Activated T-cell treated with anti-CD3 and anti-CD28 coated beads, Interleukin-2, amount 50 U/mL, for 24 hours (primary cell): ENCODE data around the gene RNF214.
"Not testable (repeated sequence)": the region's sequence is repeated elsewhere in the genome, so short reads cannot be mapped to it uniquely, and the experiment has no call there.

Experiments
- DNase-seq: peaks from one replicate; pipeline ENCODE4 v3.0.0-alpha.2; 2020
- H3K27ac Mint-ChIP-seq: 2 replicates; pipeline ENCODE4 v1.8.0; 2020; ENCODE audit warnings: mild to moderate bottlenecking, mixed read lengths
- H3K27me3 Mint-ChIP-seq: 2 replicates; pipeline ENCODE4 v1.8.0; 2020; ENCODE audit warnings: mixed read lengths
- H3K36me3 Mint-ChIP-seq: 2 replicates; pipeline ENCODE4 v1.8.0; 2020; ENCODE audit warnings: low read depth, mixed read lengths
- H3K4me1 Mint-ChIP-seq: 2 replicates; pipeline ENCODE4 v1.8.0; 2020; ENCODE audit warnings: low read depth, mixed read lengths
- H3K4me3 Mint-ChIP-seq: 2 replicates; pipeline ENCODE4 v1.8.0; 2020; ENCODE audit warnings: mild to moderate bottlenecking, moderate library complexity, mixed read lengths
- H3K9me3 Mint-ChIP-seq: 2 replicates; pipeline ENCODE4 v1.8.0; 2020; ENCODE audit warnings: mixed read lengths

The RNF214 gene

GRCh38 chr11:117230286-117230961 is 2.0 kb upstream of the RNF214 start:
- Mint-ChIP-seq H3K36me3 (peaks cover 70% of the 10 kb centered on the region), H3K27me3 (no peaks in the 10 kb centered on the region), H3K4me1 (peaks cover 53% of the 10 kb centered on the region), H3K9me3 (no peaks in the 10 kb centered on the region), H3K4me3 (peak overlapping the region; percentile 93), H3K27ac (peak overlapping the region; percentile 99)
- peak; percentile 71 for DNase-seq

DNA sequence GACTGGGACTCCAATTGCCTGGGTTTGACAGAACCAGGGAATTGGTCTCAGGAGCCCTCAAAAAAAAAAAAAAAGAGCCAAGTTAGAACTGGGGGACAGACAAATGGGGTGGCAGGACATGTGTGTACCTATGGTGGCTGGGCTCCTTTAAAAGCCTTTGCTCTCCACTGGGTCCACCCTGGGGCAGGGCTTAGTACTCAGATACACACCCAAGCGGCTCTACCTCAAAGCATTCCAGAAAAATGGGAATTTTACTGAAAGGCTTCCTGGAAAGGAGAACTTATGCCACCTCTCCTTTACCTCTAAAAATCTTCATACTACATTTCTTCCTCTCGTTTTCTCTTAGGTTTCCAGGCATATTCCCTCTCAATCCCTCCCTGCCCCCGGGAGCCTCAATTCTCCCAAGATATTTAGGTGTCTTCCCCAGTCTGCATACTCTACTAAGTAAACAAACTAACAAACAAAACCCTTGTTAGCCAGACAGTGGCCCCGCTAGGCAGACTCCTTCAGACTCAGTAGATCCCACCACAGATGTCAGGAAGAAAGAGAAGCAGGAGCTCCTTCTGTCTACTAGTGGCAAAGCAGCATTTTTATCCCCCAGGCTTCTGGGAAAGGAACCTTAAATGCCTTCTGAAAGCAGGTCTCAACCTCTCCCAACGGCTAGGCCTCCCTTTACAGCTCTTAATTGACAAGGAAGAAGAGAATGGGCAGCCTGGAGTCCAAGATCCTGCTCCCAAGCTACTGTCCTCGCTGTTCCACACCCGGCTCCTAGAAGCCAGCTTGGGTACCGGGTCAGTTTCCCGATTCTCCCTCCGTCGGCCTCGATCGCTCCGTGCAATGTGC is 1.3 kb upstream of the RNF214 start:
- peaks cover 53% of the 10 kb centered on the region for H3K4me1 Mint-ChIP-seq
- peaks cover 62% of the 10 kb centered on the region for H3K36me3 Mint-ChIP-seq
- H3K9me3 Mint-ChIP-seq, result no peaks in the 10 kb centered on the region
- H3K27ac Mint-ChIP-seq, result peak overlapping the region; percentile 99
- no peaks in the 10 kb centered on the region for H3K27me3 Mint-ChIP-seq
- H3K4me3 Mint-ChIP-seq, result peak overlapping the region; percentile 93
- no peak for DNase-seq

- H3K4me3 Mint-ChIP-seq, result peak within 1 kb of the TSS; percentile 93
- DNase-seq, result no peak
- no peaks in the 10 kb centered on the region for H3K27me3 Mint-ChIP-seq
- H3K27ac Mint-ChIP-seq, result peak within 1 kb of the TSS; percentile 99
- H3K4me1 Mint-ChIP-seq, result peaks cover 49% of the 10 kb centered on the region
- H3K9me3 Mint-ChIP-seq, result no peaks in the 10 kb centered on the region
- H3K36me3 Mint-ChIP-seq, result peaks cover 61% of the 10 kb centered on the region
Observed at GRCh38 chr11:117231842-117232091, 704 bp upstream of the RNF214 start, which contains the start of gene PCSK7. TSS of gene PCSK7 (minus strand) at chr11:117232073. CDS start at chr11:117229844, 2,229 bp downstream.

DNA sequence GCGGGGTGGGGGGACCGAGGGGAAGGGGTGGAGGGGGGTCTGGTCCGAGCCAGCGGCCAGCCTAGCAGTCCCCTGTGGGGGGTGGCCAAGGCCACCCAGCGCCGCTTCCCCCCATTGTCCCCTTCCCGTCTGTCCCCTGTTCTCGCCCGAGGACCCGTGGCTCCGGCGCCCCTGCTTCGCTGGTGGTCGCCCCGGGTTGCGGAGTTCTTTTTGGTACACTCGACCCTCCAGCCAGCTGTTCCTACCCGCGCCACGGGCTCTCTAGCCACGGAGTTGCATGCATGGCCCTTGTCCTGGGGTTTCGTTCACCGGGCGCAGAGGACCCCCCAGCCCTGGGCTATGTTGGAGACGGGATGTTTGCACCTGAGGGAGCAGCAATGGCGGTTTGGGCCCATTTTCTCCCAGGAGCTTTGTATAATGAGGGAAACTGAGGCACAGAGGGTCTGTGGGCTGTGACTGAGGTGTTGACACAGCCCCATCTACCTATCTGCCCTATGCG is 489 bp downstream of the RNF214 start:
- Mint-ChIP-seq H3K36me3 (peaks cover 50% of the 10 kb centered on the region), H3K4me1 (peaks cover 41% of the 10 kb centered on the region), H3K4me3 (peak overlapping the region; percentile 93), H3K27ac (peak overlapping the region; percentile 90), H3K27me3 (no peaks in the 10 kb centered on the region), H3K9me3 (no peaks in the 10 kb centered on the region)
- DNase-seq, result no peak

- Mint-ChIP-seq H3K27ac (no peak overlapping the region), H3K36me3 (peaks cover 50% of the 10 kb centered on the region), H3K4me3 (no peak overlapping the region), H3K27me3 (no peaks in the 10 kb centered on the region), H3K9me3 (no peaks in the 10 kb centered on the region), H3K4me1 (peaks cover 12% of the 10 kb centered on the region)
- no peak for DNase-seq
Observed at GRCh38 chr11:117238221-117238620, 5.8 kb downstream of the RNF214 start.

DNA sequence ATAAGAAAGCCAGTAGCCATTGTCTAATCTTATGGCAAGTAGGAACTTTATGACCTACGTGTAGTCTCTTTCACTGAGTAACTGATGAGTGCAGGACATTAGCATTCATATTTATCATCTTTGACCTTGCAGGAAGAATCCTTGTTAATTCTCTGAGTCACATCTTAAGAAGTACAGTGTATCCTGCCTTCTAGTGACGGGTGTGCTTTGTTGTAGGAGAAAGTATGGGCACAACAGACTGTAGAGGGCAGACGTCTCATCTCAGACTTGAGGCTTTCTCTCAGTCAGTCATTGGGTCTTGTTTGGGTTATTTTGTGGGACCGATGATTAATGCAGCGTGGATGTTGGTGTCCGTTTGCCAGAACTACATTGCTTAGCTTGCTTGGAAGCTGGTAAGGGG is 6.8 kb downstream of the RNF214 start:
- Mint-ChIP-seq H3K9me3 (no peaks in the 10 kb centered on the region), H3K4me1 (peaks cover 2% of the 10 kb centered on the region), H3K27ac (no peak overlapping the region), H3K4me3 (no peak overlapping the region), H3K36me3 (peaks cover 55% of the 10 kb centered on the region), H3K27me3 (no peaks in the 10 kb centered on the region)
- no peak for DNase-seq

GRCh38 chr11:117248341-117248740 is 15.9 kb downstream of the RNF214 start:
- Mint-ChIP-seq H3K36me3 (peaks cover 72% of the 10 kb centered on the region), H3K4me3 (no peak overlapping the region), H3K4me1 (no peaks in the 10 kb centered on the region), H3K9me3 (no peaks in the 10 kb centered on the region), H3K27me3 (no peaks in the 10 kb centered on the region), H3K27ac (no peak overlapping the region)
- DNase-seq, result no peak

GRCh38 chr11:117249571-117249970 is 17.1 kb downstream of the RNF214 start:
- no peak overlapping the region for H3K4me3 Mint-ChIP-seq
- H3K36me3 Mint-ChIP-seq, result peaks cover 72% of the 10 kb centered on the region
- H3K9me3 Mint-ChIP-seq, result no peaks in the 10 kb centered on the region
- no peak overlapping the region for H3K27ac Mint-ChIP-seq
- H3K4me1 Mint-ChIP-seq, result no peaks in the 10 kb centered on the region
- no peaks in the 10 kb centered on the region for H3K27me3 Mint-ChIP-seq
- DNase-seq, result no peak

DNA sequence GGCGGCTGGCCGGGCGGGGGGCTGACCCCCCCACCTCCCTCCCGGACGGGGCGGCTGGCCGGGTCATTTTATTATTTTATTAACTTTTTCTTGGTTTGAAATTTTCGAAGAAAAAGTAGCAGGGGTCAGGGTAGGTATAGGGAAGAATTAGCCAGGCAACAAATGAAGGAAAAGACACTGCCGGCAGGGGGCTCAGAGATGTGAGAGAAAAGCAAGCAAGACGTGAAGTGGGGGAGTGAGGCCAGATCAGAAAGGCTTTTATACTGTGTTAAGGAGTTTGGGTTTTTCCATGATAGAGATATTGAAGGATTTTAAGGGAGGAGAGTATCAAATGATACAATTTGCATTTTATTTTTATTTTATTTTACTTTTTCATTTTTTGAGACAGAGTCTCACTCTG is 19.0 kb downstream of the RNF214 start:
- Mint-ChIP-seq H3K9me3 (no peaks in the 10 kb centered on the region), H3K27me3 (no peaks in the 10 kb centered on the region), H3K36me3 (peaks cover 64% of the 10 kb centered on the region), H3K27ac (no peak overlapping the region), H3K4me1 (peaks cover 3% of the 10 kb centered on the region), H3K4me3 (no peak overlapping the region)
- DNase-seq, result no peak

GRCh38 chr11:117255966-117256365 is 23.5 kb downstream of the RNF214 start:
- no peak for DNase-seq
- peaks cover 43% of the 10 kb centered on the region for H3K36me3 Mint-ChIP-seq
- no peak overlapping the region for H3K4me3 Mint-ChIP-seq
- no peaks in the 10 kb centered on the region for H3K9me3 Mint-ChIP-seq
- peaks cover 5% of the 10 kb centered on the region for H3K4me1 Mint-ChIP-seq
- H3K27ac Mint-ChIP-seq, result no peak overlapping the region
- H3K27me3 Mint-ChIP-seq, result no peaks in the 10 kb centered on the region

DNA sequence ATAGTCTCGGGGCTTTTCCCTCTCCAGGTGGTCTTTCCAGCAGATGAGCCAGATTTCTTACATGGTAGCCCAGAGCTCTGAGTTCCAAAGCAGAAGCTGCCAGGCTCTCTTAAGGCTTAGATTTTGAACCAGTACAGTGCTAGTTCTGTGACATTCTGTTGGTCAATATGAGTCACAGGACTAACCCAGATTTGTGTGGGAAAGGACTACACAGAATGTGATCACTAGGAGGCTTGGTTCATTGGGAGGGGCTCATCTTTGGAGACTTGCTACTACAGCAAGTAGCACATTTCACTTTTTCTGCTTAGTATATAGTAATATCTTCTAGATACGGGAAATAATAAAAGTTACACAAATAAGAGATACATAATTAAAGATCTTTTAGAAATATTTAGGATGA is 24.1 kb downstream of the RNF214 start:
- H3K27me3 Mint-ChIP-seq, result no peaks in the 10 kb centered on the region
- no peak overlapping the region for H3K27ac Mint-ChIP-seq
- no peak overlapping the region for H3K4me3 Mint-ChIP-seq
- peaks cover 5% of the 10 kb centered on the region for H3K4me1 Mint-ChIP-seq
- H3K36me3 Mint-ChIP-seq, result peaks cover 44% of the 10 kb centered on the region
- no peaks in the 10 kb centered on the region for H3K9me3 Mint-ChIP-seq
- DNase-seq, result no peak

- Mint-ChIP-seq H3K27me3 (no peaks in the 10 kb centered on the region), H3K27ac (no peak overlapping the region), H3K4me3 (no peak overlapping the region), H3K9me3 (no peaks in the 10 kb centered on the region), H3K4me1 (peaks cover 5% of the 10 kb centered on the region), H3K36me3 (peaks cover 43% of the 10 kb centered on the region)
- no peak for DNase-seq
Observed at GRCh38 chr11:117258576-117258975, 26.1 kb downstream of the RNF214 start.

DNA sequence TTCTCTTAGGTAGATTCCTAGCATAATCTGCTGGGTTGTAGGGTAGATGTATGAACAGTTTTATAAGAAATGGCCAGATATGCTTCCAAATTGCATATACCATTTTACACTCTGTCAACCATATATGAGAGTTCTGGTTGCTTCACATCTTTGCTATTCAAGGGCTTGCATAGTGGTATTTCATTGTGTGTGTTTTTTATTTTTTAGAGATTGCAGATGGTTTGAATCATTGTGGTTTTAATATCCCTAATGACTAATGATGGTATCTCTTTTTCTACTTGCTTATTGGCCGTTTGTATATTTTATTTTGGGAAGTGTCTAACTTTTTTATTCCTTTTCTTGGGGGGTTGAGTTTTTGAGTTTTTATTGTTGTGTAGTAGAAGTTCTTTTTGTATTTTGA is 26.9 kb downstream of the RNF214 start:
- Mint-ChIP-seq H3K4me1 (peaks cover 5% of the 10 kb centered on the region), H3K9me3 (no peaks in the 10 kb centered on the region), H3K27ac (no peak overlapping the region), H3K4me3 (no peak overlapping the region), H3K36me3 (peaks cover 40% of the 10 kb centered on the region), H3K27me3 (no peaks in the 10 kb centered on the region)
- no peak for DNase-seq

DNA sequence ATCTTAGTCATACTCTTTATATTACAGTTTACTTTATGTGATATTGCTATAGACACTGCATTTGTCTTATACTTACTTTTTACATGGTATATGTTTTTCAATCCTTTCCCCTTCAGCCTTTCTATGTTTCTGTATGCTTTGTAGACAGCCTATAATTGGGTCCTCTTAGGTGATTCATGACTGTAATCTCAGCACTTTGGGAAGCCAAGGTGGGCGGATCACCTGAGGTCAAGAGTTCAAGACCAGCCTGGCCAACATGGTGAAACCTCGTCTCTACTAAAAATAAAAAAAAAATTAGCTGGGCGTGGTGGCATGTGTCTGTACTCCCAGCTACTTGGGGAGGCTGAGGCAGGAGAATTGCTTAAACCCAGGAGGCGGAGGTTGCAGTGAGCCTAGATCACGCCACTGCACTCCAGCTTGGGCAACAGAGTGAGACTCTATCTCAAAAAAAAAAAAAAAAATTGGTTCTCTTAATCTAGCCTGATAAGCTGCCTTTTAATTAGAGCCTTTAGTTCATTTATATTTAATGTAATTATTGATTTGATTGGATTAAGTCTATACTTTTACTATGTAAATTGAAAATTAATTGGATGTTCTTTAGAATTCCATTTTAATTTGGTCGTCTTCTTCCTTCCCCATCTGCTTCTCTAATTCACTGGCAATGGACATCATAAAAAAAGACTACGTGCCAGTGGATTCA is 32.3 kb downstream of the RNF214 start:
- not testable (repeated sequence) for H3K27me3 Mint-ChIP-seq, H3K27ac Mint-ChIP-seq, H3K9me3 Mint-ChIP-seq, DNase-seq, H3K4me1 Mint-ChIP-seq, H3K4me3 Mint-ChIP-seq
- H3K36me3 Mint-ChIP-seq, result peaks cover 54% of the 10 kb centered on the region

DNA sequence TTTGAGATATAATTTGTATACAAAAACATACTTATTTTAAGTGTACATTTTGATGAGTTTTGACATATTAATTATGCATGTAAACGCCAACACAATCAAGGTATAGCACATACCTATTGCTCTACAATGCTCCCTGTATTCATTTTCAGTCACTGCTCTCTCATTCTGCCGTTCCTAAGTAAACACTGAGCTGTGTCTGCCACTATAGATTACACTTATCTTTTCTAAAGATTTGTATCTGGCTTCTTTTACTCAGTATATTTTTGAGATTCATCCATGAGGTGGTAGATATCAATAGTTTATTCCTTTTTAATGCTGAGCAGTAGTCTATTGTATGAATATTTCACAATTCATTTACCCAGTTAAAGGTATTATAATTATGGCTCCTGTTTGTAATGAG is 33.3 kb downstream of the RNF214 start:
- H3K4me1 Mint-ChIP-seq, result no peaks in the 10 kb centered on the region
- no peaks in the 10 kb centered on the region for H3K27me3 Mint-ChIP-seq
- H3K9me3 Mint-ChIP-seq, result no peaks in the 10 kb centered on the region
- DNase-seq, result no peak
- no peak overlapping the region for H3K4me3 Mint-ChIP-seq
- H3K36me3 Mint-ChIP-seq, result peaks cover 50% of the 10 kb centered on the region
- no peak overlapping the region for H3K27ac Mint-ChIP-seq
